HG03135 (cell line): ENCODE measurements around the gene TMEM178B.

Source experiments
- ATAC-seq: cut with Tn5 transposase; IDR thresholded peaks from one replicate; pipeline ENCODE4 v1.9.1; 2021; ENCODE audit warnings: mild to moderate bottlenecking, moderate library complexity; ENCODE audit not compliant: unreplicated experiment

TMEM178B gene

DNA sequence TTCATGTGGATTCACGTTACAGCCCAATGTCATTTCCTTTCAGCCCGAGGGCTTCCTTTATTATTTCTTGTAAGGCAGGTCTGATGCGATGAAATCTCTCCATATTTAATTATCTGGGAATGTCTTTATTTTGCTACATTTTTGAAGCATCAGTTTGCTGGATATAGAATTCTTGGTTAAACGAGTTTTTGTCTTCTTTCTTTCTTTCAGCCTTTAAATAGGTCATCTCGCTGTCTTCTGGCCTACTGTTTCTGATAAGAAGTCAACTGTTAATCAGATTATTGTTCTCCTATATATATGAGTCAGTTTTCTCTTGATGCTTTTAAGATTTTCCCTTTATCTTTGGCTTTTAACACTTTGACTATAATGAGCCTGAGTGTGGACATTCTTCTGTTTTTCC lies 184.7 kb downstream of the TMEM178B start:
- ATAC-seq: no peak

GRCh38 chr7:141262101-141263090 lies 188.5 kb downstream of the TMEM178B start:
- ATAC-seq: no peak

DNA sequence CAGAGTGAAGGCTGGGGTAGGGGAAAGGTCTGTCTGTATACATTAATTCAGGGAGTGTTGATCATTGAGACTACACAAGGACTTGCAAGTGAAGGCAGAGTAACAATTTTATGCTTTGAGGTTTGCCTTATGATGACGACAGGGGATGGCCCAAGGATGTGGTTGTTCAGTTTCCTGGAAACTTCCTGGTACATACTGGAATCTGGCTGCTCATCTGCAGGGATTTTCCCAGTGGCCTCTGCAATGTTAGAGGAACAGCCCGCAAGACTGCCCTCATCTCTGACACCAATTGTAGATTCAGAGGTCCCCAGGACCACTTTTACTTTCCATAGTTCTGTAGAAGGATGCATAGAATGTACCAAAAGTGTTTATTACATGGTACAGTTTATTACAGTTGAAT lies 189.6 kb downstream of the TMEM178B start:
- no peak for ATAC-seq

GRCh38 chr7:141263983-141264382 lies 190.1 kb downstream of the TMEM178B start:
- ATAC-seq: no peak

- no peak for ATAC-seq
Observed at GRCh38 chr7:141264511-141264910, 190.6 kb downstream of the TMEM178B start.

- no peak for ATAC-seq
Observed at GRCh38 chr7:141265668-141266067, 191.8 kb downstream of the TMEM178B start.

DNA sequence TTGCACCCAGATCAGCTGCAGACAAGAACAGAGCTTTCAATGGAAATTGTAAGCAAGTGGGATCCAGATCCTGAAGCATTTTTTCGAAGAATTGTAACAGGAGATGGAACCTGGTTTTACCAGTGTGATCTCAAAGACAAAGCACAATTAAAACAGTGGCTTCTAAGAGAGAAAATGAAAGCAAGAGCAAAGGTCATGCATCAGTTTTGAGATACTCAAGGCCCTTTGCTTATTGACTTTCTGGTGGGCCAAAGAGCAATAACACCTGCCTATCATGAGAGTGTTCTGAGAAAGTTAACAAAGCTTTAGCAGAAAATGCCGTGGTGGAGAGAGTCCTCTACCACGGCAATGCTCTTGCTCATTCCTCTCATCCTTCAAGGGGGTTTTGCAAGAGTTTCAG lies 194.8 kb downstream of the TMEM178B start:
- ATAC-seq: no peak

GRCh38 chr7:141271451-141271850 lies 197.6 kb downstream of the TMEM178B start:
- no peak for ATAC-seq

DNA sequence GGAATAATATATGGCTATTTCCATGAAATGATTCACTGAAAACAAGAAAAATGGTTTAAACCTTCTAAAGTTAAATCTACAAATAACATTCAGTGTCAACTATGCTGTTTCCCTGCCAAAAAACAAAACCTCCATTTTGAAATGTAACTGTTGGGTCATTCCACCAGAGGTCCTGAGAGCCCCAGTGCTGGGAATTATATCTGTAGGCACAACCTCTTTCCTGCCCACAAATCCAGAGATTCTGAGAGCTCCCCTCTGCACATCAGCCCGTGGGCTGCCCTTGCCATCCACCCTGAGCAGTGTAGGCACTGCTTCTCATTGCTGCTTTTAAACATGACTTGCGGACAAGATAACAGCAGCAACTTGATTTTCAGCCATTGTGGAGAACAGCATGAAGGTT lies 198.6 kb downstream of the TMEM178B start:
- ATAC-seq: no peak

DNA sequence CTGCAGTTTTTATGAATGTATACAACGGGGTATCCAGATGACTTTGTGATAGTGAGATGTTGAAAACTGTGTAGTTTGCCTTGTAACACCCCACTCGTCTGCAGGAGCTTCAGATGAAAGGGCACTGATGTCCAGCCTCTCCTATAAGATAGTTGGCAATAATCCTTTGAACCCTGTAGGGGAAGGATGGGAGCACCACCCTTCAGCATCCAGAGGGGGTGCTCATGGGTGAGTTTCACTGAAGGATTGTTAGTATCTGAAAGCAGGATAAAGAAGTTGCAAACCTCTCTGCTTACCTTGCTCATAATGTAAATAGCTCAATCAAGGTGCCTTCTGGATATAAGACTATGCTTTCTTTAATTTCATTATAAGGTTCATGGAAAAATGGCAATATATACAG lies 201.5 kb downstream of the TMEM178B start:
- no peak for ATAC-seq

DNA sequence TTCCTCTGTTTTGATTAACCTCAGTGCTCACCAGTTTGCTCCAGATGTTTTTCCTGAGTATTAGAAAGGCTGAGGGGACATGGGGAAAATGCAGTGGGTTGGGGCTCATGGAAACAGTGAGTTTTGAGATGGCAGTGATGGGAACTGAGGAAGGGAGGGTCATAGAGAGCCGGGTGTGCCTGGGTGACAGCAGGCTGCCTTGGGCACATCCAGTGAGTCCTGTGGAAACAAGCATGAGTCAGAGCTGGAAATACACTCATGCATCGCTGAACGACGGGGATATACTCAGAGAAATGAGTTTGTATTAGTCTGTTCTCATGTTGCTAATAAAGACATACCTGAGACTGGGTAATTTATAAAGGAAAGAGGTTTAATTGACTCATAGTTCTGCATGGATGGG lies 202.2 kb downstream of the TMEM178B start:
- no peak for ATAC-seq

- no peak for ATAC-seq
Observed at GRCh38 chr7:141280100-141280499, 206.2 kb downstream of the TMEM178B start.

DNA sequence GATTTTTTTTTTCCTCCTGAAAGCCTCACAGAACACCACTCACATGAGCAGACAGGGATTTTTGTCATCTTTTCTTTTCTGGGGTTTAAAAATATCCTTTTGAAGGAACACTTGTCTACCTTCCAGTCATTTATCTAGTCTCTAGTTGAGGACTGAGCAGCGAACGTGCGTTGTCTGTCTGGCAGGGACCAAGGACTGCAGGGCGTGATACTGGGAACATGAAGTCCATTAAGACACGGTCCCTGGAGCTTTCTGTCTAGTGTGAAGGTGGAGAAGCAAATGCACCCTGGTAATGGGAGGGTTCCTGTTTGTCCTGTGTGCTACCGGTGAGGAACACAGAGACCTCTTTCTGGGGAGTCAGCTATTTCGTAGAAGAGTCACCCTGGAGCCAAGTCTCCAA lies 207.4 kb downstream of the TMEM178B start:
- no peak for ATAC-seq

DNA sequence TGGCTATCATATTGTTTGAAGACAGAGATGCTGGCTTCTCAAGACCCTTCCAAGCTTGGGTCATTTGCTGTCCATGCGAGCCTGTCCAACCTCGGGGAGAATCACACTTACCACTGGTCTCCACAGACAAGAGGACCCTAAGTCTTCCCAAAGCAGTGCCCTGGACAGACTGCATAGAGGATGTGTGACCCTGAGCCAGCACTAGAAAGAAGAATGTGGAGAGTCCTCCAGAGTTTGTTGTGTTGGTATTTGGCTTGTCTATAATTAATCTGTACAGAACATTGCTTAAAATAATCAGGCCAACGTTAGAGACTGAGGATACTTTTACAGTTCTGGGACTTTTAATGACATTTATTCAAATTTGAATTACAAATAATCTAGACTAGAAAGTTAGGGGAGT lies 212.7 kb downstream of the TMEM178B start:
- ATAC-seq: no peak

GRCh38 chr7:141287936-141288335 lies 214.1 kb downstream of the TMEM178B start:
- ATAC-seq: no peak

- no peak for ATAC-seq
Observed at GRCh38 chr7:141288626-141289025, 214.8 kb downstream of the TMEM178B start.

DNA sequence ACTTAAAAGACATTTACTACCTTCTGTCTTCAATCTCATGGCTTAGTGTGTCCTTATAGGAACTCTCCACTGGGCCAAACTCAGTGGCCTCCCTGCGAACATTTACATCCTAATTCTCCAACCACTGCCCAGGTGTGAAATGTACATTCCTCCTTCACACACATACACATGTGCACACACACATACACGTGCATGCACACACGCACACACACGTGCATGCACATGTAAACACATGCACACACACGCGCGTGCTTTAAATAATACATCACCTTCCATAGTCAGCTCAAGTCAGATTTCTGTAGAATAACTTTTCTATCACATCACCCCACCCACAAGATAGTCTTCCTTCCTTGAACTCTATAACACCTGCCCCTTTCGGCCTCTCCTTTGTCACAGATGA lies 216.5 kb downstream of the TMEM178B start:
- no peak for ATAC-seq

GRCh38 chr7:141290973-141291372 lies 217.1 kb downstream of the TMEM178B start:
- ATAC-seq: no peak

- no peak for ATAC-seq
Observed at GRCh38 chr7:141291541-141291940, 217.7 kb downstream of the TMEM178B start.

GRCh38 chr7:141294143-141294829 lies 220.4 kb downstream of the TMEM178B start:
- no peak for ATAC-seq

GRCh38 chr7:141295367-141295895 lies 221.6 kb downstream of the TMEM178B start:
- no peak for ATAC-seq

DNA sequence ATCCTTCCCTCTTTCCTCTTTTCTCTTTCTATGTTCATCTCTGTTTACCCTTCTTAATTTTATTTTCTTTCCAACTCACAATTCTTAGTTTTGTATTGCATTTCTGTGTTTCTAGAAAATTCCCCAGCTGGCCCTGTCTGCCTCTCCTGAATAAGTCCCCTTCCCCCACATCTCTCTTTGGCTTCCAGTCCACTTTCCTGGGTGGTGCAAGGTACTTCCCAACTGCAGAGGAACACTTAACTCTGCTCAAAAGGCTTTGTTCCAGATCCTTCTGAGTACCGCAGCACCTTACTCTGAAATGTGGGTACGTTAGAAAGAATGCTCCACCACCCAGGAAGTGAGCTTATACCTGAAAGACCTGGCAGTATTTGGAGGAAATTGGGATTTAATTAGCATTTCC lies 227.0 kb downstream of the TMEM178B start:
- ATAC-seq: no peak
